ENCODE measurements around the gene COG2.

DNA sequence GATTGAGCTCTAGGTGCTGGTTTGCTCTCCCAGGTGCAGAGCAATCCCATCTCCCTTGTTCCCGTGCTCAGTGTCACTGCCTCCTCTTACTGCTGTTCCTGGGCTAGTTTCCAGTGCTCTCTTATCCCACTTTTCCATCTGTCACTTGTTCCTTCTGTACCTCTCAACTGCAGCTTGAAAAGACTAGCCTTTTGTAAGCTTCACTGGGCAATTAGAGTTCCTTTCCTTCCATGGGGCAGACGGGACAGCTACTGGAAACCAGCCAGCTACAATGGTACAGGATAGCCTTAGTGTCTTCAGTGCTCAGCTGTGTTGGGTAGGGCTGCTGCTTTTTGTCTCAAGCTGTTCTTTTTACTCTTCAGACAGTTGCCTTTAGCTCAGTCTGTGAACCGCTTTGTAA, 40.0 kb downstream of the COG2 start:
- TF ChIP-seq, protein P1, sequence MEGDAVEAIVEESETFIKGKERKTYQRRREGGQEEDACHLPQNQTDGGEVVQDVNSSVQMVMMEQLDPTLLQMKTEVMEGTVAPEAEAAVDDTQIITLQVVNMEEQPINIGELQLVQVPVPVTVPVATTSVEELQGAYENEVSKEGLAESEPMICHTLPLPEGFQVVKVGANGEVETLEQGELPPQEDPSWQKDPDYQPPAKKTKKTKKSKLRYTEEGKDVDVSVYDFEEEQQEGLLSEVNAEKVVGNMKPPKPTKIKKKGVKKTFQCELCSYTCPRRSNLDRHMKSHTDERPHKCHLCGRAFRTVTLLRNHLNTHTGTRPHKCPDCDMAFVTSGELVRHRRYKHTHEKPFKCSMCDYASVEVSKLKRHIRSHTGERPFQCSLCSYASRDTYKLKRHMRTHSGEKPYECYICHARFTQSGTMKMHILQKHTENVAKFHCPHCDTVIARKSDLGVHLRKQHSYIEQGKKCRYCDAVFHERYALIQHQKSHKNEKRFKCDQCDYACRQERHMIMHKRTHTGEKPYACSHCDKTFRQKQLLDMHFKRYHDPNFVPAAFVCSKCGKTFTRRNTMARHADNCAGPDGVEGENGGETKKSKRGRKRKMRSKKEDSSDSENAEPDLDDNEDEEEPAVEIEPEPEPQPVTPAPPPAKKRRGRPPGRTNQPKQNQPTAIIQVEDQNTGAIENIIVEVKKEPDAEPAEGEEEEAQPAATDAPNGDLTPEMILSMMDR (conservative IDR thresholded peaks at IDR 0.05), result no peak
- TF ChIP-seq ZFX (IDR thresholded peaks at IDR 0.05), result no peak

Measured in C4-2B (cell line).